Stimulated activated CD4-positive, alpha-beta T cell treated with anti-CD3 and anti-CD28 coated beads, Interleukin-2, amount 100 ng/mL, for 24 hours (primary cell): ENCODE data around the gene EPB41L2.

ENCODE experiments used
- DNase-seq, 2 donors: peaks; one replicate each; pipeline ENCODE4 v3.0.0-alpha.2; 2020

Gene EPB41L2

DNA sequence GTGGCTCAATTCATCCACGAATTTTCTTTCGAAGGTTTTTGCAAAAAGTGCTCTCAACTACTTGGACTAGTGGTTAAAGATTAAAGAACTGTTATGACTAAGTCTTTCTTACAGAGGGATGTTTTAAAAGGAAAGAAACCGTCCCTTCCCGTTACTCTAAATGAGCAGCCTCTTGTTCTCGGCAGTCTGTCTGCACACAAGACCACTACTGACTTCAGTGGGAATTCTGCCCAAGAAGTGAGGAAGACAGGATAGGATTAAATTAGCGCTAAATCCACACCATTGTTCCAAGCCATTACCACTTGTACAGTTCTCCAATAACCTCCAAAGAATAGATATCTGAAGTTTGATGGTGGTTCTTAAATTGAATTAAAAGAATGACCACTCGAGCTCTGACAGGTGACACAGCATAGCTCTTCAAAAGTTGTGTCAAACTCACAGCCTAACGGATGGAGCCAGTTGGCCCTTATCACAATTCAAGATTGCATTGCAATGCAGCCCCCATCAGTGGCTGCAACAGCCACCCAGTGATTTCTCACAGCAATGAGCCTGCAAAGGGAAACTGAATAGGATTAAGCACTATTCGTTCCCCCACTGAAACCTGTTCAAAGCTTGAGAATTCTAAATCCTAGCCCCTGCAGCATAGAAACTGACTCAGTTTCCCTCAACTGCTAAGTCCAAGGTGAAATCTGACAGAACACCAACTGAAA, 1.8 kb downstream of the EPB41L2 start:
- DNase-seq: no peak

DNA sequence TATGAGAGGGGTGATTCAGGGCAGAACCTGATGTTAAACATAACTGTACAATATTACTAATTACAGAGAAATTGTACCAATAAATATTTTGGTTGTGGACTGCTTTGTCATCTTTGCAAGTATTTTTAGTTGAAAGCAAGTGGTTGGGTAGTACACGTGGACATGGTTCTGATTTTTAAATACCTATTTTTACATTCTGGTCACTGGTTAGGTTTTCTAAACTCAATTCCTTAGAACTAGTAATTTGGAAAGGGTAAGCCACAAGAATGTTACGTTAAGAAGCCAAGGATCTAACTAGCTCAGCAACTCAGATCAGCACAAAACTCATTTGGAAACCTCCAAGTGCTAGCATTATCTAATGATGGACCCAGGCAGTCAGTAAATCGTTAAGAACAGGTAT, 2.7 kb downstream of the EPB41L2 start:
- DNase-seq: no peak

DNA sequence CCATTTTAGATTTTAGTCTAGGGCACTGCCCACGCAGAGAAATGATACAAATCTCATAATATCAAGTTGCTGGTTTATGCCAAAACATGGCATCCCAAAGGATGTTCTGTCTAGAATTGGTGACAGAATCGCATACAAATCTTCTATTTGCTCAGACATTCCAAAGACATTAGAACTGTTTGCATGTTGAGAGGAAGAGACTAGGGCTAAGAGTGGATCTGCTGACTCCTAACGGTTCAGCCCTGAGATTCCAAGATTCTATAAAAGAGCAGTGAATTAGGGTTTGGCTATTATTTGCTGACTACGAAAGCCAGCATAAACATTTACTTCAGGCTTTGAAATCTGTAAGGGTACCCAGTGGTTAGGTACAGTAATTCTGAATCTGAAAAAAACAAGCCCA, 3.6 kb downstream of the EPB41L2 start:
- DNase-seq: no peak

DNA sequence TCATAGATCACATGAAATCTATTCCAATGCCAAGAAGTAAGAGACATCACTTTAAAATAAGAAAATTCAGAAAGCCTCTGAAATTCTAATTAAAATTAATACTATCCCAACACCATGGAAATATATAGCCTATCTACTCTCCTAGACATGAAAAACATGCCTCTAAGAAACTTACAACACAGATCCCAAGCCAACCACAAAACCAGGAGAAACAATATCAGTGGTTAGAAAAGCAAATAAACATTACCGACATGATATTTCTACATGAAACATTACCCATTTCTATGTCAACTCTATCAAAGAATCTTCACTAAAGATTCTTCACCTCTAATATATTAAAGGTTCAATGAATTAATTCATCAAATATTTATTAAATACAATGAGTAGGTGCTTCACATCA, 4.8 kb downstream of the EPB41L2 start:
- DNase-seq: no peak

DNA sequence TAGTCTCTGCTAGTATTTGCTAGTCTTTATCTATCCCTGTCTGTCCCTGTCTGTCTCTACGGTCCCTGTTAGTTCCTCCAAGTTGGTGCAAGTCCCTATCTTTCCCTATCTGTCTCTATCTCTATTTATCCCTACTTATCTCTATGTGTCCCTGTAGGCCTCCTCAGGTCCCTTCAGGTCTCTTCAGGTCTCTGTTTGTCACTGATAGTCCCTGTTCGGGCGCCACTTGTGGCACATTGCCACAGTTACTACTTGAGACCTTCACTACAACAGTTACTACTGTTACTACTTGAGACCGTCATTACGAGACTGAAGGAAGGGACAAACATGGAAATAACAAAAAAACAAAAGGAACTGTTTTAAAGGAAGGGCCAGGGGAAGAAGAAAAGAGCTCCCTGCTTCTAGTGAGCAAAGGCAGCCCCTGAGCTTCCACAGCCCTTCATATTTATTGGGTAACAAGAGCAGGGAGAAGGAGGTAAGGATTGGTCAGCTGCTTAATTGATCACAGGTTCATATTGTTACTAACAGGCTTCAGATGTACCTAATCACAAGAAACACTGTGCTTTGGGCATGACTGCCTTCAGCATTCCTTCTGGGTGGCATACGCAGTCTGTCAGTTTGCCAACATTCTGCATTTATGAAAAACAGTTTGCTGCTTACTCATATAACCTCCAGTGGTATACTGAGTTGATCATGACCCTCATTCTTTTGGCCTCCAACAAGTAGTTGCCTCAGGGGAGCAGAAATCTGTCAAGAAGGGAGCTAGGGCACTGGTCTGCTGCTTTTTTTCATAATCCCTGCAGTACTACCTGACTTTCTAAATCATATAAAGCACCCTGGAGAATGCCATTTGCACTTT, 8.4 kb downstream of the EPB41L2 start:
- no peak for DNase-seq

DNA sequence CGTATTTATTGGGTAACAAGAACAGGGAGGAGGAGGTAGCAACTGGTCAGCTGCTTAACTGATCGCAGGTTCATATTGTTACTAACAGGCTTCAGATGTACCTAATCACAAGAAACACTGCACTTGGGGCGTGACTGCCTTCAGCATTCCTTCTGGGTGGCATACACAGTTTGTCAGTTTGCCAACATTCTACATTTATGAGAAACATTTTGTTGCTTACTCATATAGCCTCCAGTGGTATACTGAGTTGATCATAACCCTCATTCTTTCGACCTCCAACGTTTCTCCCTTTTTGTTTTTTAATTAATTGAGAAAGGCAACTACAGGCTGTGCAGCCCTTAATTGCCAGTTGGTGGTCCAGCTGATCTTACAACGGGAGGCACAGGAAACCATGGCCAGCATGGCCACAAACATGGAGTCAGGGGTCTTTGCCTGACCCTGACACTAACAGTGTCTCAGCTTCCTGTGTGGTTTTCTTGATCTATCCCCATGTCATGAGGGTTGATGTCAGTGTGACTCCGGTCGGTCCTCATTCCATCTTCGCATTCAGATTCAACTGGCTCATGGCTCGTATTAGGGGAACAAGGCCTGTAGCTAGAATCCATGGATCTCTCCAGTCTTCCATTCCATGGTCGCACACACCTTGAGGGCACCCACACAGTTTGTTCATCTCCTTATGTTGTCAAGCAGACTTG, 9.4 kb downstream of the EPB41L2 start:
- no peak for DNase-seq

DNA sequence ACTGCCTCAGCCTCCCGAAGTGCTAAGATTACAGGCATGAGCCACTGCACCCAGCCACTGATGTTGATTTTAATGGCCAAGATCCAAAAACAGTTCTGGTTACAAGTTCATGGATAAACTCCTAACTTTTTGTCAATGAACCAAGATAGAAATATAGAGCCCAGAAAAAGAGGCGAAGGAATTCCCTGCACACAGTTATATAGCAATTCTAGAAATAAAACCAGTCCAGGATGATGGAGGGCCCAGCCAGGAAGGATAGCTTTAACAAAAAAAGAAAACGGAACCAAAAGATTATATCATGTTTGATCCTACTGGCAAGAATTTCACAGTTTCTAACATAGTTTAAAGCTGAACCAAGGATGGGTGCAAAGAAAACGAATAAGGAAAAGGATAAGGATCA, 10.9 kb downstream of the EPB41L2 start:
- DNase-seq: no peak

DNA sequence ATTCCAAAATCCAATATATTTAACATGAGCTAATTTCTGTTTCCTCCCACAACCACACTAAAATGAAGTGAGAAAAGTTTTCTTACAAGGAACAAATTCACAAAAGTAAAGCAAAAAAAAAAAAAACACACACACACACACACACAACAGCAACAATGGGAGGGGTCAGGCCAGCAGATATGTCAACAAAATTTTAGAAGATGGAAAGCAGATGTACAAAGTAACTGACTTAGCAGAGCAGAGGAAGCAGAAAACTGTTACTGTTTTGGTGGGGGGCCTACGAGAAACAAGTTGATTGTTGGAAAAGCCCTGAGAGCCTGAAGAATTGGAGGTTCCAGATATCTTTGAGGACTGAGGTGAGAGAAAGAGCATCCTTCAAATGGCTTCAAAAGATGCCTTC, 11.7 kb downstream of the EPB41L2 start:
- no peak for DNase-seq

DNA sequence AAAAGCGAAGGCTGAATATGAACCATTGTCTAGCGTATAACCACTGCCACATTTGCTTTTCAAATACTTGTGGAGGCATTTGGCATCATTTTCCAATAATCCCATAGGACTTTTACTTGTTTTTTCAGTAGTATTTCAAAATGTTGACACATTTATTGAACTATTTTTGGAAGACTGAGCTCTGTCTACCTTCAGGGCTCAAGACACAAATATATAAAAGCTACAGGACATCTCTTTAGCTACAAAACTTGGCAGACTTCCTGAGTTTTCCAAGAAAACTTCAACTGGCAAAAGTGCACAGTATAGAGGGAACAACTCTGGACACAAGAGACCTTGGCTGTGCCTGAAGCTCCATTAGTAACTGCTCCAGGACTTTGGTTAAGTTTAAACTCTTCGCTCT, 13.4 kb downstream of the EPB41L2 start:
- no peak for DNase-seq

DNA sequence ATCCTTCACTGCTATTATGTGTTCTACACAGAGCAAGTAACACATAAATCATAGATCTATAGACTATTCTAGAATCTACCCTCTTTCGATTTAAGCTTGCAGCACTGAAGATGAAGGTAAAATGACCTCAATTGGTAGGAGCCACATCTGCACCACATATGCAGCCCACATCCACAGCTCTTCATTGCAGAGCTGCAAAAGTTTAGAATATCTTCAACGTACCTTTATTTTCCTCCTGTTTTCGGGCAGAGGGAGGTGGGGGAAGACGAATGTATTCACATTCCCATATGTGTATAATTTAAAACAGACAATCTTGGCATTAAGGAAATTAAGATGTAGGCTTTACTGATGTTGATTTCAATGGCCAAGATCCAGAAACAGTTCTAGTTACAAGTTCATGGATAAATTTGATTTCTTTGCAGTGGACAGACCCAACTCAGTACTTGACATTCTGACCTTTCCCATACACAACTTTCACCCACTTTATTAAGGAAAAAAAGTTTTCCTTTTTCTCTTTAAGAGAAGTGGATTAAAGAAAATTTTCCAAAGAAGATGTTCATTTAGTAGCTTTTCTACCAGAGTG, 14.0 kb downstream of the EPB41L2 start:
- DNase-seq: no peak

DNA sequence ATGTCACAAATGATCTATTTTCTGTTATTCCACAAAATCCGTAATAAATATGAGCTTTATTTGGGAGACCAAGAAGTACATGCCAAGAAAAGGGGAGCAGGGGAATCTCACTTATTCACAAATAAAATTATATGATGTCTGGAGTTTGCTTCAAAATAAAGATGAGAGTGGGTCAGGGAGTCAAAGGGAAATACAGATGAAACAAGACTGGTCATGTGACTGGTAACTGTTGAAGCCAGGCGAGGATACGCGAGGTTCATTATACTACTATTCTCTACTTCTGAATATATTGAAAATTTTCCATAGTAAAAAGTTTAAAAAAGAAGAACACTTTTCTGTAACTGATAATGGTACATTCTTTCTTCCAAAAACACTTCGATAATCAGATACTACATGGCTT, 14.6 kb downstream of the EPB41L2 start:
- DNase-seq: no peak

DNA sequence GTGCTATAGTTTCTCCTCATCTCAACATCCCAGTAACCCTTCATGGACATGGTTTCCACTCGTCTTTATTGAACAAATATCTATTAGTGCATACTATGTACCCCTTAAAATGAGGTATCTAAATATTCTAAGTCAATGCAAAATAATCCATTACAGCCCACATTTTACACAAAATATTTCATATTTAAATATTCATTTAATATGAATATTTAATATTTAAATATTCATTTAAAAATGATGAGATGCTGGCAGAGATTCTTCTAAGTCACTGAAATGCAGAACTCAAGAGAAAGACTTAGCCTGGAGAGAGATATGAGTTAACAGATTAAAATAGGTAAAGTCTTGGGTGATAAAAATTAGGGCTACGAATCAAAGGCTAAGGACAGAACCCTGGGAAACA, 17.9 kb downstream of the EPB41L2 start:
- DNase-seq: no peak

DNA sequence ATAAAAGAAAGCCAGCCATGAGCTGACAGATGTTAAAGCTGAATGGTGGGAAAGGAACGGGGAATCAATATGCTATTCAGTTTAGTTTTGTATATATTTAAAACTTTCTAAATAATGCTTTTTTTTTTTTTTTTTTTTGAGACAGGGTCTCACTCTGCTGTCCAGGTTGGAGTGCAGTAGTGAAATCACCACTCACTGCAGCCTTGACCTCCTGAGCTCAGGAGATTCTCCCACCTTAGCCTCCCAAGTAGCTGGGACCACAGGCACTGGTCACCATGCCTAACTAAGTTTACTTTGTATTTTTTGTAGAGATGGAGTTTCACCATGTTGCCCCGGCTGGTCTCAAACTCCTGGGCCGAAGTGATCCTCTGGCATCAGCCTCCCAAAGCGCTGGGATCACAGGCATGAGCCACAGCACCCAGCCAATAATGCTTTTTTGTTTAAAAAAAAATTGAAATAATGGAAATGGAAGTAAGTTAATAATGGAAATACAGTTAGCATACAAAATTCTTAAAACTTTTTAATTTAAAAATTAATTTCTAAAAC, 19.1 kb downstream of the EPB41L2 start:
- no peak for DNase-seq

DNA sequence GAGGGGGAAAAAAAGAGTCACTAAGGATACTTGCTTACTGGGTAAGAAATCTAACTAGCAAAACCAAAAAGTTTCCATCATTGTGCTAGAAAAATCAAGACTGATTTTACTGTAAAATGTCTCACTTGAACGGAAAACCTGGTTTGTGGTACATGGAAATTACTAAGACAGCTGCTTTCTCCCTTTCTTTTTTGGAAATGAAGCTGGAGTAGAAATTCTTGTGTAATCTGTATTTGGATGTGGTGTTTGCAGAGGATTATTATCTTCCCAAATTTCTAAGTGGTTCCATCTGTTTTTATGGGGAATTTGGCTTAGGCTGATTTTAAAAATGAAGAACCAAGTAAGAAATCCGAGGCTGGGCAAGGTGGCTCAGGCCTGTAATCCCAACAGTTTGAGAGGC, 20.4 kb downstream of the EPB41L2 start:
- DNase-seq: no peak

DNA sequence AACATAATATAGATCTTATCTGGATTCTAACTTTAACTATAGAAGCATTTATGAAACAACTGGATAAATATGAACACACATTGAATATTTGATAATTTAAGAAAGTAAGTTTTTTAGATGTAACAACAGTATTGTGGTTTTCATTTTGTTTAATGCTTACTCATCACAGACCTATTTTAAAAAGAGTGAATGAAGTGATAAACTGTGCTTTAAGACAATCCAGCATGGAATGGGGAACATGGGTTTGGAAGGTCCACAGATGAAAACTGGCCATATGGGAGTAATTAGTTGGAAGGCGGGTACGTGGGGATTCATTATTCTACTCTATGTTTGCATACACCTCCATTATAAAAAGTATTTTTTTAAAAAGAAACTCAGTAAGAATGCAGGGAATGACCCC, 21.2 kb downstream of the EPB41L2 start:
- no peak for DNase-seq

DNA sequence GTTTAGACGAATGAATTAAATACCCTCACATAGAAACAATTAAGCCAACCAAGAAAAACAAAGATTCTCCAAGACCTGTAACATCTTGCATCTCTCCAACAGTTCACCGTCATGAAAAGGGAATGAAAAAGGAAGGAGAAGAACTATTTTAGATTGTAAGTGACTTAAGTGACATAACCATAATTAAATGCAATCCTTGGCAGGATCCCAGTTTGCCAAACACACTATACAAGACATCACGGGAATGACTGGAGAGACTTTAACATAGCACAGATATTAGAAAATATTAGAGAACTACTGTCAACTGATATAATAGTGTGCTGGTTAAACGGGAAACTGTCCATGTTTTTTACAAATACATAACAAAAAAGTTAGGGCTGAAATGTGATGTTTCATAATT, 22.2 kb downstream of the EPB41L2 start:
- no peak for DNase-seq

DNA sequence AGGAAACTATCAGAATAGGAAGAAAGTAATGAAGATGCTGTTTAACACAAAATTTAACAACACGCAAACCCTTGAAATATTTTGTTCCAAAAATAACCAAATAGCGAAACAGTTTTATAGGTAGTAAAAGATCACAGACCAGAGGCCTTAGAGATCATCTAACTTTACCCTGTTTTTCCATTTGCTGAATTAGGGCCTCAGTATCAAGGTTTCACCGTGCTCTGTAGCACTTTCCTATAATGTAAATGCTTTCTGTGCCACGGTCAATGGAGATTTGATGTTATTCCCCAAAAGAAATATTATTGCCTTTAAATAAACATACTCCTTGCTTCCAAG, 23.7 kb downstream of the EPB41L2 start:
- DNase-seq: no peak

DNA sequence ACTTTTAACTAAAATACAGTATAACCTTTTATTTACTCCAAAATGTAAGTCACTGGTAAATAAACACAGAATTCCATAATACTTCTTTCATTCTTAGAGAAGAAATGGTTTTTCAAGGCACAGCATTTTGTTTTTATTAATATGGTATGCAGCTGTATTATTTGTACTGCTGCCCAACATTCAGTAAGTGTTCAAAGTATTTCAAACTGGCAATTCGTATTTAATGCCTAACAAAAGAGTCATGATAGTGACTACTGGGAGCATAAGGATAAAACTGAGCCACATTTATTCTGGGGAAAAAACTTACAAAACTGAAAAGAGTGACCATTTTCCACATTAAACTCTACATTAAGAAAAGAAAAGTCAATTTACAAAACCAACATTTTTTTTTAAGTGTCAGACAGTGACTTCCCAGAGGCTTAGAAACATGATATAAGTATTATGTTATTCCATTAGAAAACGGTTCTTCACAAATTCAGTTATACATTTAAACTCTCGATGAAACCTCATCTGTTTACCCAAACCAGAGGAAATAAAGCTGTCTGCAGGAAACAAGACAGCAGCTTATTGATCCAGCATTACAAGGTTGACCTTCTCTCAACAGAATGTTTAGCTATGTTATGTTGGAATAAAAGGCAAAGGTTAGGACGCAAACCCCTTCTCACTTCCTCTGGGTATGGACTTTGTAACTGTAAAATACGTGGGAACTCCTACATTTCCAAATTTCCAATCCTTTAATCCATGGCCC, 24.3 kb downstream of the EPB41L2 start:
- DNase-seq: no peak

DNA sequence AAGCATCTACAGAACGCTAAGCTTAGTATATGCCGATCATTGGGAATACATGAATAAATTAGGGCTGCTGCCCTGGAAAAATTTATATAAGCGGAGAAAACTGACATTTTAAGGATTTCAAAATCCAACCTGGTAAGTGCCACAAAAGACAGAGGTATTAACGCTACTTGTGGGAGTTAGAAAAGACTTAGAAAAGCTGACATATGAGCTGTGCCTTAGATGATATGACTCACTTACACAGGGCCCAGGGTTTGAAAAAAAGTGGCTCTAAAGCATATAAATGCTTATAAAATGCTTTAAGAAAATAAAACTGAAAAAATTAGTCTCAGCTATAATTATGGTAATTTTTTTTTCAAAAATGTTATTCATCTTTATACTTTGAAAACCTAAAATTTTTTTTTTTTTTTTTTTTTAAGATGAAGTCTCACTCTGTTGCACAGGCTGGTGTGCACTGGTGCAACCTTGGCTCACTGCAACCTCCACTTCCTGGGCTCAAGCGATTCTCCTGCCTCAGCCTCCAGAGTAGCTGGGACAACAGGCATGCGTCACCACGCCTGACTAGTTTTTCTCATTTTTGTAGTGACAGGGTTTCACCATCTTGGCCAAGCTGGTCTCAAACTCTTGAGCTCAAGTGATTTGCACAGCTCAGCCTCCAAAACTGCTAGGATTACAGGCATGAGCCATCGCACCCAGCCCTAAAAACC, 25.7 kb downstream of the EPB41L2 start:
- DNase-seq: no peak

DNA sequence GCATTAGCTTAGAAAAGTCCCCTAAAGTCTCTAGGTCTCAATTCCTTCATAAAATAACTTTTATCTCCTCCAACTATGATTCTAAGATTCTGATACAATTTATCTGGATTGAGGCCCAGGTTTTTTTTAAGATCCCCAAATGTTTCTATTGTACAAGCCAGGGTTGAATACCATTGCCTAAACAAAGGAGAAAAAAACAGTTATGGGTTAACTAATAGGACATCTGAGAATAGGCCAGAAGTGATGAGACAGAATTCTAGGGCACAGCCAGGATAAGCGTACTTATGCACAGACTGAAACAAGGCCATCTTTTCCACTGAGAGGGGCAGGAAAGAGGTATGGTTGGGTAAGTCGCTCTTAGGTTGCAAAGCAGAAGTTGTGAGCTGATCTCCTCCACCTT, 26.4 kb downstream of the EPB41L2 start:
- no peak for DNase-seq

DNA sequence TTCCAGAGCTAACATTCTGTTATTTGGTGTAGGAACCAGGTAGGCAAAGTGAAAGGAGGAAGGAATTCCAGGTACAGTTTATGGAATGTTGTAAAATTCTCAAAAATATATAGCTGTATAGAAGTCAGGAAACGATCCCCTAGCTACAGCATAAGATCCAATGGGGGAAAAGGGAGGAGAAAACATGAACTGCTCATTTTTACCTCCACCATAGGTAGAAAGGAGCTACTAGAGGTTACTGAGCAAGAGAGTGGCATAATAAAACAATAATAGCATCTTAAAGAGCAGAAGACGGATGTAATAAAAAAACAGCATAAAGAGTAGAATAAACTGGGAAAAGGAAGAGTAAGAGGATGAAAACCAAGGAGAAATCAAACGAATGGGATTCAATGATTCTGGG, 26.9 kb downstream of the EPB41L2 start:
- no peak for DNase-seq

DNA sequence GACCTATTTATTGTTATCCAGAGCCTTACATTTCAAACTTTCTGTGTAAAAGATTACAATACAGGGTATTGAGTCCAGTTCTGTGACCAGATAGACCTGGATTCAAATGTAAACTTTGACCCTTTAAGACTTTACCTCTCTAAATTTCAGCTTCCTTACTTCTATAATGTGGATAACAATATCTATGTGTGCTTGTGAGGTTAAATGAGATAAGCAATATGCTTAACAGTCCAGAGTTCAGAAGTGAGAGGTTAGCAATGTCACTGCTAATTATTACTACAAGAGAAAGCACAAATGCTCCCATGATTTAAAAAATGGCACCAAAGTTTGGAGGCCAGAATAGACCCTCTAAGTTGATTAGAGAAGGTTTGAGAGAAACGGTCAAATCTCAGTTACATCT, 27.5 kb downstream of the EPB41L2 start:
- no peak for DNase-seq
